Thymus (tissue), 11 donors: ENCODE results near the gene PLB1. TPM values are rescaled to one million over a fixed set of nuclear protein-coding genes. Genes with fewer than 3 reads are reported as not detected.

Experiments
- DNase-seq, 9 donors: peaks; one replicate each; pipeline ENCODE4 v3.0.0-alpha.2; 2013; ENCODE audit warnings: low spot score in 9 of 9, low read depth in 6 of 9, missing footprints in 1 of 9
- H3K27ac ChIP-seq, 2 donors: one replicate each; pipeline ENCODE4 v1.5.1; 2013; ENCODE audit warnings: control low read depth in 1 of 2, low read depth in 1 of 2, low read length in 1 of 2, mild to moderate bottlenecking in 1 of 2, moderate library complexity in 1 of 2
- H3K27me3 ChIP-seq, 2 donors: one replicate each; pipeline ENCODE4 v1.5.1; 2013; ENCODE audit warnings: low read length in 1 of 2; ENCODE audit not compliant: control insufficient read depth in 2 of 2, insufficient read depth in 1 of 2
- H3K36me3 ChIP-seq, 2 donors: one replicate each; pipeline ENCODE4 v1.5.1; 2013; ENCODE audit warnings: low read length in 1 of 2, mild to moderate bottlenecking in 1 of 2, moderate library complexity in 1 of 2; ENCODE audit not compliant: control insufficient read depth in 2 of 2, insufficient read depth in 2 of 2
- H3K4me1 ChIP-seq, 2 donors: one replicate each; pipeline ENCODE4 v1.5.1; 2013; ENCODE audit warnings: low read length in 2 of 2; ENCODE audit not compliant: control insufficient read depth in 2 of 2, insufficient read depth in 2 of 2
- H3K4me3 ChIP-seq, 2 donors: one replicate each; pipeline ENCODE4 v1.5.1; 2013; ENCODE audit warnings: low read length in 2 of 2, control low read depth in 1 of 2, mild to moderate bottlenecking in 1 of 2
- H3K9me3 ChIP-seq, 2 donors: one replicate each; pipeline ENCODE4 v1.5.1; 2013; ENCODE audit warnings: low read length in 1 of 2, mild to moderate bottlenecking in 1 of 2; ENCODE audit not compliant: control insufficient read depth in 2 of 2, insufficient read depth in 1 of 2
- WGBS: extraction: QIAGEN DNeasy Blood & Tissue Kit; methylation state at CpG from one replicate; pipeline ENCODE4 v1.1.7; 2013; 5-methylcytosine and 5-hydroxymethylcytosine counted together
- polyA plus RNA-seq: library from polyadenylated mRNA; stranded (reverse); fragments of 200-250 nt; gene quantifications from one replicate; pipeline ENCODE4 v1.2.3, GENCODE V29; 2013
- total RNA-seq: library from RNA; stranded (reverse); fragments of 120-200 nt; gene quantifications from one replicate; pipeline ENCODE4 v1.2.4, GENCODE V29; 2013
- donor health status: healthy.

PLB1 gene
- total and polyA plus RNA-seq, 2 donors, result 1.8 to 2.3 TPM

DNA sequence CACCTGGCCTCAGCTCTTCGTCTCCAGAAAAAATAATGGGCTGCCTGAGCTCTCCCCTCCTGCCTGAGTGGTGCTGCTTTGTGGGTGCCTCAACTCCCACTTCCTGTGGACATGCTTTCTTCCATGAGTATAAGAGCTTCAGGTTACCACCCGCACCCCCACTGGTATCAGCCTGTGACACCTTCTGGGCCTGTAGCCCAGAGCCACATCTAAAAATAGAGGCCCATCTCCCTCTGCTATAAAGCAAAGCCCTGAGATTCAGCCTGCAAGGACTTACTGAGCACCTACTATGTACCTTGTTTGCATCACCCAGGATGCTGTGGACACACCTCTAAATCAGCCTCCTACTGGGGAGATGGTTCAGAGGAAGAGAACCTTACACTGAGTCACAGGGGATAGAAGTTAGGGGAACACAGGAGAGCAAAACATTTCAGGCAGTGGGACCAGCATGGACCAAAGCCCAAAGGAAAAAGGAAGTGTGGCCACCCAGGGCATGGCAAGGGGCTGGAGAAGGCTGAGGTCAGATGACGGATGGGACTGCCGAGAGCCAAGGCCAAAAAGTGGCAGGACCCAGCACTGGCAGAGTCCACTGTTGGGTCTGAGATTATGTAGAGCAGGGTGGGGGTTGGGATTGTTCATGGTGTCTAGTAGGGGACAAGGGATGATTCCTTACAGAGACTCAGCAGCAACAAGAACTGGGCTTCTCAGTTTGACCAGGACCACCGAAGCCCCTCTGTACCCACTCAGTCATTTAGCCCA is 132.0 kb downstream of the PLB1 start:
- Histone ChIP-seq H3K27me3 (no peaks in the 10 kb centered on the region), H3K27ac (no peak overlapping the region), H3K4me3 (no peak overlapping the region), H3K4me1 (peaks cover 7 to 24% of the 10 kb centered on the region in 2 donors), H3K9me3 (no peaks in the 10 kb centered on the region), H3K36me3 (no peaks in the 10 kb centered on the region)
- WGBS, result 97% methylated on average over 5 of the region's 5 CpGs
- DNase-seq, result no peak

DNA sequence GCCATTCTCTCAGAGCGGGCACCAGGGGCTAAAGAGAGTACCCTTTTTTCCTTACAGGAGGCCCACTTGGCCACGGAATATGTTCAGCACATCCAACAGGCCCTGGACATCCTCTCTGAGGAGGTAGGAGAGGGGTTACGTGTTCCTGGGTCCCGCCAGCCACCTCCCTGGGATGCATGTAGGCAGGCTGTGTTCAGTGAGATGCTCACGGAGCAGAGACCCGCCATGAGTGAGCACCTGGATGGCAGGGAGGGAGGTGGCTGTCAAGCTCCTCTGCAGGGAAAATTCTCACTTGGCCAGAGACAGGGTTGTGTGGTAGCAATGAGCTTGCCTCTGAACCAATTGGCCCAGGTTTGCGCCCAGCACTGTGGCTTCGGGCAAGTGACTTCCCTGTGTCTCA is 132.6 kb downstream of the PLB1 start:
- Histone ChIP-seq H3K4me1 (peaks cover 5 to 21% of the 10 kb centered on the region in 2 donors), H3K4me3 (no peak overlapping the region), H3K36me3 (no peaks in the 10 kb centered on the region), H3K9me3 (no peaks in the 10 kb centered on the region), H3K27me3 (no peaks in the 10 kb centered on the region), H3K27ac (no peak overlapping the region)
- WGBS, result 96% methylated on average over 8 of the region's 8 CpGs
- DNase-seq, result no peak

DNA sequence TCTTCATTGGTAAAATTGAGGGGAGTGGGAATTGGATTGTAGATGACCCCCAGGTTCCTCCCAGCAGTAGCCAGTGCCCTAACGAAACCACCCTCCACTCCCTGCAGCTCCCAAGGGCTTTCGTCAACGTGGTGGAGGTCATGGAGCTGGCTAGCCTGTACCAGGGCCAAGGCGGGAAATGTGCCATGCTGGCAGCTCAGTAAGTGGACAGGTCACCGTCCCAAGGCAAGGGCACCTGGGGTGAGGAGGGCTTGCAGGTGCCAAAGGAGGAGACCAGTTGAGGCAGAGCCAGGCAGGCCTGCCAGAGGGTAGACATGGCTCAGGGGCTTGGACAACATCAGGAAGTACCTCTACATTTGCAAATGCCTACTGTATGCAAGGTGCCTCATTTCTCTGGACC is 133.1 kb downstream of the PLB1 start:
- no peak for DNase-seq
- Histone ChIP-seq H3K9me3 (no peaks in the 10 kb centered on the region), H3K27ac (no peak overlapping the region), H3K4me1 (peaks cover 5 to 21% of the 10 kb centered on the region in 2 donors), H3K36me3 (no peaks in the 10 kb centered on the region), H3K4me3 (no peak overlapping the region), H3K27me3 (no peaks in the 10 kb centered on the region)
- 97% methylated on average over 5 of the region's 5 CpGs for WGBS

DNA sequence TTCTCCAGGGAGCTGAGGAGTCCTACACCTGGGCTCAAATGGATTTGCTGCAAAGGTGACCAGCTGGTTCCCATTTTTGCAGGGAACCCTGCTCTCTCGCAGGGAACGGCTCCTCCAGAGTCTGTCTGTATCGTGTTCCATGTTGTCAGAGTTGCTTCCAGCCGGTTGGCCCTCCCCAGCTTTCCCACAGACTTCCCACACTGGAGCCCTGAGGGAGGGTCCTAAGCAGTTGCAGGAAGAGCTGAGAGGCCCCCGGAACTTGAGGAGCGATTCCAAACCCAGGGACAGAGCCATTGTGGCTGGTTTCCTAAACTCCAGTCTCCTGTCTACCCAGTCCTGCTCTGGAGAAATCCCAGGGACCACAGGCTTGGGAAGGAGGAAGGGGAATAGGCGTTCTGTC is 134.1 kb downstream of the PLB1 start:
- no peak for DNase-seq
- Histone ChIP-seq H3K4me1 (peaks cover 5 to 17% of the 10 kb centered on the region in 2 donors), H3K27me3 (no peaks in the 10 kb centered on the region), H3K36me3 (no peaks in the 10 kb centered on the region), H3K27ac (no peak overlapping the region), H3K9me3 (no peaks in the 10 kb centered on the region), H3K4me3 (no peak overlapping the region)
- 97% methylated on average over 7 of the region's 7 CpGs for WGBS

DNA sequence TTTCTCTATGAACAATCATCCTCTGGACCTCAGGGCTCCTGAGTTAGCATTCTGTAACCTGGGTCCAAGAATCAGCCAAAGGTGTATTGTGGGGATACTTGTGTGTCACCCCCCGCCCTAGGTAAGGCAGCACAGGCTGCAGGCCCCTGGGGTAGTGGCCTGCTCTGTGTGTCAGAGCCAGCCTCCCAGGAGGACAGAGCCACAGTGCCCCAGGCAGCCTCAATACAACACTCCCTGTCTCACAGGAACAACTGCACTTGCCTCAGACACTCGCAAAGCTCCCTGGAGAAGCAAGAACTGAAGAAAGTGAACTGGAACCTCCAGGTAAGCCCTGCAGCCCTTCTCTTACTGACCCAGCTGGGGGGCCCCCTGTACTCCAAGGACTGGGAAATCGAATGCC is 134.5 kb downstream of the PLB1 start:
- H3K27ac ChIP-seq, result no peak overlapping the region
- no peak overlapping the region for H3K4me3 ChIP-seq
- H3K36me3 ChIP-seq, result no peaks in the 10 kb centered on the region
- 89% methylated on average over 3 of the region's 3 CpGs for WGBS
- no peaks in the 10 kb centered on the region for H3K27me3 ChIP-seq
- DNase-seq, result no peak
- H3K4me1 ChIP-seq, result peaks cover 2 to 13% of the 10 kb centered on the region in 2 donors
- no peaks in the 10 kb centered on the region for H3K9me3 ChIP-seq

DNA sequence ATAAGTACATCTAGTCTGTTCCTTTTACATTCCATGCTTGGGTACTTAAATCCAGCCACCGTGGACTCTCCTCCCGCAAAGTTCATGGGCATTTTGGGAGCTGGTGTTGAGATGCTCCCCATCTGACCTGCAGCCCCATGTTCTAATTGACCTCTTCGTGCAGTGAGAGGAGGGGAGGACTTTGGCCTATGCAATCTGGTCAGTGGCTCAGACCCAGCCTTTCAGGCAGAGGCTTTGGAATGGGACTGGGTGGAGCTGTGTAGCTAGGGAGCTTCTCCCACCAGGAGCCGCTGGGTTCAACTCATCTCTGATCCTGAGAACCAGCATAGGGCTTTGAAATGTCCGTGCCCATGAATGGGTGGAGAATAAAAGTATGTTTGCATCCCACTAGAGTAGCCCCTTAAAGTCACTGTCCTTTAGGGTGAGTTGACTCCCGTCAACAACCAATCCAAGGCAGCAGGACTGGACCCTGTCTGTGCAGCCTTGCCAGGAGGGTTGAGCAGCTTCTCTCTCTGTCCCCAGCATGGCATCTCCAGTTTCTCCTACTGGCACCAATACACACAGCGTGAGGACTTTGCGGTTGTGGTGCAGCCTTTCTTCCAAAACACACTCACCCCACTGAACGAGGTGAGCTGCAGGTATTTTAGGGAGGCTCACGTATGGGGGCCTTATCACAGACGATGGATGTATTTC is 135.8 kb downstream of the PLB1 start:
- 97% methylated on average over 11 of the region's 11 CpGs for WGBS
- Histone ChIP-seq H3K4me3 (no peak overlapping the region), H3K9me3 (no peaks in the 10 kb centered on the region), H3K36me3 (no peaks in the 10 kb centered on the region), H3K27ac (no peak overlapping the region), H3K4me1 (peaks cover 0 to 8% of the 10 kb centered on the region in 2 donors), H3K27me3 (no peaks in the 10 kb centered on the region)
- DNase-seq, result no peak

DNA sequence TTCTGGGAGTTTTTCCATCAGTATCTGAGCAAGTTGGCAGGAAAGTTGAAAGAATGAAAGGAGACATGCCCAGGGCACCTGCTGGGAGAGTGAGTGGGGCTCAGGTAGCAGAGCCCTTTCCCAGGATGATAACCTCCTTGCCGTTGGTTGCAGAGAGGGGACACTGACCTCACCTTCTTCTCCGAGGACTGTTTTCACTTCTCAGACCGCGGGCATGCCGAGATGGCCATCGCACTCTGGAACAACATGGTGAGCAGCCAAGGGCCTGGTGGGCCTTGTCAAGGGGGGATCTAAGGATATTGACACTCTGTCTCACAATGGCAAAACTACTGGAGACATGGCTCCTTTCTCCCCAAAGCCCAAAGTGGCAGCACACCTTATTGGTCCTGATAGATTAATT is 136.9 kb downstream of the PLB1 start:
- Histone ChIP-seq H3K27ac (no peak overlapping the region), H3K36me3 (no peaks in the 10 kb centered on the region), H3K4me3 (no peak overlapping the region), H3K4me1 (peaks cover 0 to 2% of the 10 kb centered on the region in 2 donors), H3K27me3 (no peaks in the 10 kb centered on the region), H3K9me3 (no peaks in the 10 kb centered on the region)
- 90% methylated on average over 6 of the region's 6 CpGs for WGBS
- no peak for DNase-seq

DNA sequence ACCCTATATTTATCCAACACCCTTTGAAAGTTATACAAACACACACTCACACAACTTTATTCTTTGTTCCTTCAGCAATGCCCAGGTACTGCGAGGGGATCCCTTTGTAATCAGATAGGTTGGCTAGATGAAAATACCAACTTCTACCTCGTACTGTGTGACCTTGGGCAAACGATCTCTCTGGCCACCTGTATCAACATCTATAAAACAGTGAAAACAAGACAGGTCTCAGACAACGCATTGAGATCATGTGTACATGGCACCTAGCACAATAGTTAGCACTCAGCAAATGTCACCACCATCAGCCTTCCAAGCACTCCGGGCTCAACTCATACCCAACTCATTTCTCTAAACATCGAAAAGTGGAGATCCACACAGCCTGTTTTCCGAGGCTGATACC is 137.3 kb downstream of the PLB1 start:
- Histone ChIP-seq H3K4me3 (no peak overlapping the region), H3K36me3 (no peaks in the 10 kb centered on the region), H3K4me1 (no peaks in the 10 kb centered on the region), H3K27me3 (no peaks in the 10 kb centered on the region), H3K9me3 (no peaks in the 10 kb centered on the region), H3K27ac (no peak overlapping the region)
- no peak for DNase-seq
- 84% methylated on average over 7 of the region's 7 CpGs for WGBS

DNA sequence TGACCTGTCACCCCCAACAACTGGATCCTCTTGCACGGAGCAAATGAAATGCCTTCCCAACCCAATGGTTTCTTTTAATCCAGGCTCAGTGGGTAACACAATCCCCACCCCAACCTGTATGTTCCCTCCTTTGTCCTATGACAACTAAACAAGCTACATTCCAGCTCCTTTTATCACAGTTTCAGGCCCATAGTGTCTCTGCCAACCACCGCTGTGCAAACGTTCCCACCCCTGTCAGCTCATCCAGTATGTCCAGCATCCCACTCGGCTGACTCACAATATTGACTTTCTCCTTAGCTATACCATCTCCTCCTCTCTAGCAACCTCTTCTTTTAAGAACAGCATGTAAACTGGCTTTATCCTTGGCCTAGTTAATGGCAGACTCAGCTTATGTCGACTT is 137.9 kb downstream of the PLB1 start:
- Histone ChIP-seq H3K9me3 (no peaks in the 10 kb centered on the region), H3K4me3 (no peak overlapping the region), H3K36me3 (no peaks in the 10 kb centered on the region), H3K27ac (no peak overlapping the region), H3K27me3 (no peaks in the 10 kb centered on the region), H3K4me1 (no peaks in the 10 kb centered on the region)
- no peak for DNase-seq
- 89% methylated on average over 5 of the region's 5 CpGs for WGBS
